HG02571 (cell line): ENCODE data around the gene MYRFL.
"Not testable (repeated sequence)": the region's sequence is repeated elsewhere in the genome, so short reads cannot be mapped to it uniquely, and the experiment has no call there.

ENCODE experiments used
- ATAC-seq: cut with Tn5 transposase; IDR thresholded peaks from one replicate; pipeline ENCODE4 v1.9.1; 2021; ENCODE audit warnings: mild to moderate bottlenecking, moderate library complexity; ENCODE audit not compliant: unreplicated experiment

The MYRFL gene

GRCh38 chr12:69824966-69825560, at the start of gene MYRFL:
Gene MYRFL, plus strand, starts transcription at chr12:69825227. Its CDS starts 291 bp downstream, at chr12:69825518.
- no peak for ATAC-seq

DNA sequence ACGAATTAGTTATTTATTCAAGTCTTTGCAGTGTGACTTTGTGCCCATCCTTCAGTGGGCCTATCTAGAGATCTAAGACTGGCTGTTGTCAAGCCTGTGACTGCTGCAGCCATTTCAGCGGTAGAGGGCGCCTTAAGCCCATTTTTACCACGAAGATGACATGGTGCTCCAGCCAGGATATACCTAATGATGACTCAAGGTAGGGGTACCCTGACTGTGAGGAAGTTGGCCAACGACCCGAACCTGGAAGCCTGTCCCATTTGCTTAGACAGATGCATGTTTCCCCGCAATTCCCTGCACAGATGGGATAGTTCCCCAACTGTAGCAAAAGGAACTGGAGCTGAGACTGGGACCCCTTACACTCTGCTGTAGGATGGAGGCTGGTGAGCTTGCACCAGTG, 45.1 kb upstream of the MYRFL start:
- no peak for ATAC-seq

DNA sequence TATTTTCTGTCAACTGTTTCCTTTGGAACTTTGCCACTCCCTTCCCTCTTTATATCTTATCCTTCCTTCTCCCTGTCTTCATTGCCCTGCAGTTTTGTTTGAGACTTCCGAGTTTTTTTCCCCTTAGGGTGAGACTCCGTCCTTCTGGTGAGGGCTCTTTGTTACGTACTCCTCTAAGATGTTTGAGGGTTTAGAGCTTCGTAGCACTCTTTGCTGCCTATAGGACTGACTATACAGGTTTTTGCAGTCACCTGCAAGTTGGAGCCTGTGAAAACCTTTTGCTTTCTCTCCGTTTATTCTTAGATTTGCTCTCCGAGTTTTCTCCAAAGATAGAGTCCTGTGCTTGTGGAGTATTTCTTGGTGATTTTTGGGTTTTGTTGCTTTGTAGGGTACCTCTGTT, 41.7 kb upstream of the MYRFL start:
- no peak for ATAC-seq

DNA sequence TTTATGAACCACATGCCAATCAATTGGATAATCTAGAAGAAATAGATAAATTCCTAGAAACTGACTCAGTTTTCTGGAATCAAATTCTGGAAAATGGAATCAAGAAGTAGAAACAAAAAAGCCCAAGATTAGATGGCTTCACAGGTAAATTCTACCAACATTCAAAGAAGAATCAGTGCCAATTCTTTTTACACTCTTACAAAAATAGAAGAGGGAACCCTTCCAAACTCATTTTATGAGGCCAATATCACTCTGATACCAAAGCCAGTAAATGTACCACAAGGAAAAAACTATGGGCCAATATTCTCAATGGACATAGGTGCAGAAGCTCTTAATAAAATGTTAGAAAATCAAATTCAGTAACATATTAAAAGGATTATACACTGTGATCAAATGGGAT, 35.7 kb upstream of the MYRFL start:
- ATAC-seq, result no peak

GRCh38 chr12:69792533-69792932, 32.5 kb upstream of the MYRFL start:
- ATAC-seq, result no peak

GRCh38 chr12:69807101-69807897, 17.7 kb upstream of the MYRFL start:
- ATAC-seq, result not testable (repeated sequence)

DNA sequence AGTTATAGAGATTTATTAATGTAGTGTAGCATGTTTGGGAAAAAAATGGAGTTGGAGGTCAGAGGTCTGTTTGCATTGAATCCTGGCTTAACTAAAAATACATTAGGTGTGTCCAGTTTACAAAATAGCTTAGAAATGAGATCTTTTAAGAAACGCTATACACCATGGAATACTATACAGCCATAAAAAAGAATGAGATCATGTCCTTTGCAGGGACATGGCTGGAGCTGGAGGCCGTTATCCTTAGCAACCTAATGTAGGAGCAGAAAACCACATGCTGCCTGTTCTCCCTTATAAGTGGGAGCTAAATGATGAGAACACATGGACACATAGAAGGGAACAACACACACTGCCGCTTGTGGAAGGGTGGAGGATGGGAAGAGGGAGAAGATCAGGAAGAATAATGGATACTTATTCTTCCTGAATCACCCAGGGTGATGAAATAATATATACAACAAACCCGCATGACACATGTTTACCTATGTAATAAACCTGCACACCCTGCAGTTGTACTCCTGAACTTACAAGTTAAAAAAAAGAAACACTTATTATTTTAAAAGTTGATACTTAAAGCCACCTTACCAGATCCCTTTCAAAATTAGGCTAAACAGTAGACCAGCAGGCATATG, 14.0 kb upstream of the MYRFL start:
- ATAC-seq, result no peak

DNA sequence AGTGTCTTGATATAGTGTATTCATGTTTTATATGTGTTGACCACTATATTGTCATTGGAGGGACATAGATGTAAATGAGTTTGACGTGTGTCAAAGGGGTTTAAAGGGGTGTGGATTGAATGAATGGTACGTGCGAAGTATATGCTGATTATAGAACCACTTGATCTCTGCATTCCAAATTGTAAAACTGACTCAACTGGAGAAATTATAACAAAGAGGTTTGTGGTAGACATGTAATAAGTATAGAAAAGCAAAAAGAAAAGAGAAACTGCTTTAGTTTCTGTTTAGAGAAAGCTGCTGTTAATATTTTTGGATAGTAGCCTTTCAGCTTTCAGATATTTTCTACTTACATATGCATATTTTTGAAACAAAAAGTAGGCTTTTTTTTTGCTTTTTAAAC, 8.9 kb upstream of the MYRFL start:
- no peak for ATAC-seq

DNA sequence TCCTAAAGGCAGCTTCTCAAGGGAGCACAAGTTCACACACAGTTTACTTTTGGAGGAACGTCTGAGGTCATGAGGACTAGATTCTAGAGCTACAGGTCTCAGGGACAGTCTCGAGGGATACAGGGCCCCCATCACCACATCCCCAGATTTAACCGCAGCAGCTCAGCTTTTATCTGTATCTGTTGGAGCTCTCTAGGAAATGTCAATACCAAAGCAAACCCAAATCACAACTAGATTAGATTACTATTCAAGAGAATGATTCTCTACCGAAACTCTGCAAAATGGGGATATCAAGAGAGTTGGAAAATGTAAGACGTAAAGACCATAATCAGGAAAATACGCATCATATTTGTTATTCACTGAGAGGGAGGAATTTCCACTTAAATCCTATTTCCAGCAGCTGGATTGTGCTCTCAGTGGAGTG, 4.0 kb upstream of the MYRFL start:
- ATAC-seq, result no peak

DNA sequence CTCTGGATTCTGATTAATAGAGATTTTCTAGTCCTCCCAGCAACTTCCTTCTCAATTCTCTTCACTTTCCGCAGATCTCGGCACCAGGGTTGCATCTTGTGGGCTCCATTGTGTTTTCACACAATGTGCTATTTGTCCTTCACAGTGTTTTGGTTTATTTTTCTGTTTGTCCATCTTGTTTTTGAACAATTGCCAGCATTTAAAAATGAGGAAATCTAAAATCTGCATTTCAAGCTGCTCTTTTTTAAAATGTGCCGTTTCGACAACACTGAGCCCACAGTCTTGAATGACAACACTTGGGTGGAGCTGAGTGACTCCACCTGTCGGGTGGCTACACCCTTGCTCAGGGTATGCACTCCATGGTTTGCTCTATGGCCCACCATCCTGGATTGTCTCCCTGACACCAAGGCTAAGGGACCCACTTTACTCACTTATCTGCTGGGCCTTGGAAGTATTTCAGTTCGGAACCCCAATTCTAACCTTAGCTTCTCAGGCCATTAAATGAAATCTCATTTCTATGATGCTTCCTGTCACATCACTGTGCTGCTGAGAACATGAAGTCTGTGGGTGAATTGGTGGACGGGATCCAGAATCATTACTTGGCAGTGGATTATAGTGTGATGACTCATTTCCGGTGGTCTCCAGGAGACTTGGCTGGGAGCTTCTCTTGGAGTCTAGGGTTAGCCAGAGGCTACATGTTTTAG, 3.4 kb upstream of the MYRFL start:
- ATAC-seq, result no peak

- no peak for ATAC-seq
Measured at GRCh38 chr12:69822201-69822860, 2.7 kb upstream of the MYRFL start.

DNA sequence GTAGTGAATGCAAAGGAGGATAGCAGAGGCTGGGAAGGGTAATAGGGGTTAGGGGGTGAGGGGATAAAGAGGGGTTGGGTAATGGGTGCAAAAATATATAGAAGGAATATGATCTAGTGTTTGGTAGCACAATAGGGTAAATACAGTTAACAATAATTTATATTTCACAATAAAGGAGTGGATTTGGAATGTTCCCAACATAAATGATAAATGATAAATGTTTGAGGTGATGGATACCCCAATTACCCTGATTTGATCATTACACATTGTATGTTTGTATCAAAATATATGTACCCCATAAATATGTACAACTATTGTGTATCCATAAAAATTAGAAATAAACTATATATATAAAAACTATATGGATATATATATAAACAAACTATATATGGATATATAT, 999 bp upstream of the MYRFL start:
- ATAC-seq, result no peak

GRCh38 chr12:69828897-69829296, 3.9 kb downstream of the MYRFL start:
- no peak for ATAC-seq

DNA sequence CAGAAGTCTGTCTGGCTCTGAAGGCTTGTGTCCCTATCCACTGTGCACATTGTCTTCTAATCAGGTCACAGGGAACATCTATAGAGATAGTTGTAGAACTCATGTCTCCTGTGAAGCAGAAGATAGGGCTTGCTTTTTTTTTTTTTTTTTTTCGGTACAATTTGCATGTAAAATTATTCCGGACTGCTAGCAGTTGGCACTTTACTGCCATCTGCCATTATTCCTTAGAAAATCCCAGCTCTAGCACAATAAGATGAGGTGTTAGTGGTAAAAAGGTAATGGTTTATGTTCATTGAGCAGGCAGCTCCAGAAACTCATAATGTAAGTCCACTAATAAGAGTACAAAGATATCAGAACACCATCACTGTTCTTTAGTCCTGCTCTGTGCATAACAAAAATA, 8.7 kb downstream of the MYRFL start:
- no peak for ATAC-seq

DNA sequence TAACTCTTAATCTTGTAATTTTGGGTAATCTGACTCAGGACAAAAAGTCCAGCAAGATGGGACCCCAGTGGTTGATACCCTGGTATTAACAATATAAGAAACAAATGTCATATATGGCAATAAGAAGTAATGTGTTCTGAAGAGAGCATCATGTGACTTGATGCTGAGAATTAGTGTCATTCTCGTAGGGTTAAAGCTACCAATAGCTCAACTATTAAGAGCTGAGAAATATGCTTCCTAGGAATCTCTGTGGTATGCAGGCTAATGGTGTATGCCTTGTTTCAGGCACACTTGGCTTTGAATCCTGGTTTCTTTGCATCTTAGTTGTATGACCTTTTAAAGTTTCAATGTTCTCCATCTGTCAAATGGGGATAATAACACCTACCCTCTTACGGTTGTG, 9.1 kb downstream of the MYRFL start:
- no peak for ATAC-seq

- no peak for ATAC-seq
Measured at GRCh38 chr12:69834576-69834975, 9.5 kb downstream of the MYRFL start.

- ATAC-seq, result no peak
Measured at GRCh38 chr12:69835081-69835480, 10.1 kb downstream of the MYRFL start.

GRCh38 chr12:69836015-69836414, 11.0 kb downstream of the MYRFL start:
- ATAC-seq, result no peak

GRCh38 chr12:69837191-69837590, 12.2 kb downstream of the MYRFL start:
- no peak for ATAC-seq

- ATAC-seq, result no peak
Measured at GRCh38 chr12:69837657-69838415, 12.8 kb downstream of the MYRFL start.
